ENCODE data around the gene TMEM132A.

DNA sequence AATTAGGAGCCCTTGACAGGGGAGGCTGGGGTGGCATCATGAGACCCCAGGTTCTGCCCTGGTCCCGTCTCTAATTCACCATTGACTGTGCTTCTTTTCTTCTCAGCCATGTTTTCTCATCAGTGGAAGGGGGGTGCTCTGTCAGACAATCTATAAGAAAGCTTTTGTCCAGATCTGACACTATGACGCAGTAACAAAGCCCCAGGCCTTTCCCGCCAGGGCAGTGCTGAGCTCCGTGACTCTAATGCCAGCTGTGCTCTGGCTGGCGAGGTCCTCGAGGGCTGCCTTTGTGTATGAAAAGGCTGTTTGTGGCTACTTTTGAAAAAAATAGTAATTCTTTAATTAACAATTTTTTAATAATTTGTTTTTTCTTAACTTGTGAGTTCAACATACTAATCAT is 50.5 kb downstream of the TMEM132A start:
- TF ChIP-seq FOXK2 (IDR thresholded peaks at IDR 0.05) = no peak
- no peak for TF ChIP-seq L3MBTL2 (conservative IDR thresholded peaks at IDR 0.05)
- TF ChIP-seq NFRKB (IDR thresholded peaks at IDR 0.05) = no peak
